Measurements from ENCODE around the gene BCL7B. TPM values are rescaled to one million over a fixed set of nuclear protein-coding genes. Genes with fewer than 3 reads are reported as not detected.

The BCL7B gene
- total RNA-seq: 14.8 and 18.6 TPM in 2 replicates

GRCh38 chr7:73557397-73558257 is at the start of gene BCL7B:
Gene BCL7B, minus strand, starts transcription at chr7:73557690. Its CDS starts 112 bp downstream, at chr7:73557578.

GRCh38 chr7:73578342-73579128 is 21.0 kb upstream of the BCL7B start, which contains the start of gene TBL2:
Gene TBL2, minus strand, starts transcription at chr7:73578579. Its CDS starts 30 bp downstream, at chr7:73578549.

GRCh38 chr7:73522105-73522872 is 35.2 kb downstream of the BCL7B start, which contains the start of gene BAZ1B:
Gene BAZ1B, minus strand, starts transcription at chr7:73522293. Its CDS starts 360 bp downstream, at chr7:73521933.

Other genes starting within 250 kb of the BCL7B start
- 14.8 and 16.1 TPM in 2 replicates for gene NSUN5, start 248.9 kb downstream of the BCL7B start, total RNA-seq
- gene TRIM50, start 229.6 kb downstream of the BCL7B start, total RNA-seq: not detected in 2 replicates
- gene FKBP6, start 229.5 kb downstream of the BCL7B start, total RNA-seq: not detected in 2 replicates
- gene FZD9, start 123.9 kb downstream of the BCL7B start, total RNA-seq: 0.89 and 0.92 TPM in 2 replicates
- gene BAZ1B, start 35.4 kb downstream of the BCL7B start, total RNA-seq: 48.7 and 66.7 TPM in 2 replicates
- gene TBL2, start 20.9 kb upstream of the BCL7B start, total RNA-seq: 114 and 120 TPM in 2 replicates
- not detected in 2 replicates for gene MLXIPL, start 66.8 kb upstream of the BCL7B start, total RNA-seq
- gene VPS37D, start 110.1 kb upstream of the BCL7B start, total RNA-seq: 3.0 and 5.9 TPM in 2 replicates
- gene DNAJC30, start 125.8 kb upstream of the BCL7B start, total RNA-seq: 2.3 and 2.4 TPM in 2 replicates
- 40.6 and 54.0 TPM in 2 replicates for gene BUD23, start 125.9 kb upstream of the BCL7B start, total RNA-seq
- 13.1 and 49.6 TPM in 2 replicates for gene STX1A, start 162.0 kb upstream of the BCL7B start, total RNA-seq
- 4.5 and 6.6 TPM in 2 replicates for gene ABHD11, start 181.1 kb upstream of the BCL7B start, total RNA-seq
- not detected in 2 replicates for gene CLDN3, start 212.6 kb upstream of the BCL7B start, total RNA-seq